RCC 7860 (cell line): ENCODE results near the gene CDV3.

Experiments
- DNase-seq: peaks from one replicate; pipeline ENCODE4 v3.0.0-alpha.2; 2015; ENCODE audit warnings: low spot score
- FAIRE-seq: peaks from 2 replicates; lab custom pipeline; 2012; peaks lifted over from hg19 to GRCh38; lab: Jason Lieb, UNC

Gene CDV3

DNA sequence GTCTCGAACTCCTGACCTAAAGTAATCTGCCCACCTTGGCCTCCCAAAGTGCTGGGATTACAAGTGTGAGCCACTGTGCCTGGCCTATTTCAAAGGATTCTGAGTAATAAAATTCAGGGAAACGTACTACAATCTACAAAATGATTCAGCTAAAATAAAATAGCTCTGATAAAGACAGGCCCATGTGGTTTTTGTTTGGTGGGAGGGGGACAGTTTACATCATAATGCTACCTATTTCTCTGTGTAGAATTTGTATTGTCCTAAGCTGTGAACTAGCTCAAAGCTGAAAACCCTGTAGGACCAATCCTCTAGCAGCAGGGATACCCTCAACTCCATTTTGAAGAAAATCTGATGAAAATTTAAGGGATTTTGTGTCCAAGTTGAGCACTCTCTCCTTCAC lies 25.8 kb downstream of the CDV3 start:
- no peak for FAIRE-seq

DNA sequence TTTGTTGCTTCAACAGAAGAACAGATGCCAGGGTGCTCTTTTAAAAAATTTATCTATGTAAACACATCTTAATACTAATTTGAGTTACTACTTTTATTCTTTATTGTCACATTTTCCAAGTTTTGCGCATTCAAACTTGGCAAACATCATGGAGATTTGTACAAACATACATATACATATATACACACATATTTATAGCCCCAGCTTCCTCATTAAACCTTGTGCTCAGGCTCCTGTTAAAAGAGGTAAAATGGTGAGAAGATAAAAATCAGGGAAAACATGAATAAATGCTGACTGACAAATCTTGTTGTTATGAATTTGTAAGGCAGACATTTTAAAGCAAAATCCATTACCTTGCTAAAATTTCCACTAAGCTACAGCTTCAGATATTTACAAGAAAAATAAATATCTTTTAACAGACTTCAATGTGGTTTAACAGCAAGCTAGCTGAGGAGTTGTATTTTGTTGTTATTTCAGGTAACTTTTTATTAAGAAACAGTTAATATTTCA lies 27.1 kb downstream of the CDV3 start:
- FAIRE-seq (no peak), DNase-seq (no peak)

More for the DNA sequence above, 25.8 kb downstream of the CDV3 start:
- DNase-seq: no peak

DNA sequence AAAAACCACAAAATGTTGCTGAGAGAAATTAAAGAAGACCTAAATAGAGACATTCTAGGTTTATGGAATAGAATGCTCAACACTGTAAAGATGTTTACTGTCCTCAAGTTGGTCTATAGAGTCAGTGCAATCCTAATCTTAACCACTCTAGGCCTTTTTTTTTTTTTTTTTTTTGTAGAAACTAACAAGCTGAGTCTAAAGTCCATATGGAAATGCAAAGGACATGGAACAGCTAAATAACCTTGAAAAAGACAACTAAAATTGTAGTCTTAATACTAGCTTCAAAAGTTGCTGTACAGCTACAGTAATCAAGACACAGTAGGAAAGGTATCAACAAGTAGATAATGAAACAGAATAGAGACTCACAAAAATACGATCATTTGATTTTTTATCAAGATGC lies 32.9 kb downstream of the CDV3 start:
- DNase-seq (no peak), FAIRE-seq (no peak)

DNA sequence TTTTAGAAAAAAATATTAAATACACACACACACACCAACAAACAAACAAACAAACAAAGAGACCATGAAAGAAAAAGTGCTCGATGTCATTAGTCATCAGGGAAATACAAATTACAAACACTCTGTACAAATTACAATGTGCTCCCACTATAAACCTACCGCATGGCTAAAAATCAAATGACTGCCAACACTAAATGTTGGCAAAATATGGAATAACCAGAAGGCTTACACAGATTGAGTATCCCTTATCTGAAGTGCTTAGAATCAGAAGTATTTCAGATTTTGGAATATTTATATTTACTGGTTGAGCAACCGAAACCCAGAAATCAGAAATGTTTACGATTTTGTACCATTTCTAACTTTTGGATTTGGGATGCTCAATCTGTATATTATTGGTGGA lies 33.4 kb downstream of the CDV3 start:
- DNase-seq (no peak), FAIRE-seq (no peak)

DNA sequence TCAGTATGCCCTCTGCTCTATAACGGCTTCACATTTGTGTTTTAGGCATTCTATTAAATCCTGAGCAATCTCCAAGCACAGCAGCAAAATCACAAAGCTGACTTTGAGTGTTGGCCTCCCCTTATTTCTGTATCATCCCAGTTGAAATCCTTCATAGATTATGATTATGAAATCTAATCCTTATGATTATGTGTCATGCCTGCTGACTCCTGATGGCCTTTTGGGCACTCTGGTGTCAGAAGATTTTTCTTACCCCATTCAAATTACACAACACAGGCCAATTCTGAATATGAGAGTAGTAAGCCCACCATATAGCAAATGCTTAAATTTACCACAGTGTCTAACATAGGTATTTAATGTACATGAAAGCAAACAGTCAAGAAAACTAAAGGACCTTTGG lies 34.3 kb downstream of the CDV3 start:
- FAIRE-seq (no peak), DNase-seq (no peak)

DNA sequence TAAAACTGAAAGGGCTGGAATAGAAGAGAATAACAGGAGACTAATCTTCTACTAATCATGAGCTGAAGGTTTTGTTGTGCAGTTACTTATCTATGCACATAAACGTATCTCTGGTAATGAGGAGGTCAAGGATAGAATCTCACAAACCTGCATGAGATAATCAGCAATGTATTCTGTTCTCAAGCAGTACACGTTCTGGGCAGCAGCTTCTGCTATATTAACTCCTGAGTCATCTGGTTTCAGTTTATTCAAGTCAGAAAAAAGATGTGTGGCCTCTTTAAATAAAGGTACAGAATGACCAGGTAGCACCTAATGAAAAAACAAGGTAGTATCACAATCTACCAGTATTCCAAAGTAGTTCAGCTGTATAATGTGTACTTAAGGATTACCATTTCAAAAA lies 34.9 kb downstream of the CDV3 start:
- DNase-seq (no peak), FAIRE-seq (no peak)

DNA sequence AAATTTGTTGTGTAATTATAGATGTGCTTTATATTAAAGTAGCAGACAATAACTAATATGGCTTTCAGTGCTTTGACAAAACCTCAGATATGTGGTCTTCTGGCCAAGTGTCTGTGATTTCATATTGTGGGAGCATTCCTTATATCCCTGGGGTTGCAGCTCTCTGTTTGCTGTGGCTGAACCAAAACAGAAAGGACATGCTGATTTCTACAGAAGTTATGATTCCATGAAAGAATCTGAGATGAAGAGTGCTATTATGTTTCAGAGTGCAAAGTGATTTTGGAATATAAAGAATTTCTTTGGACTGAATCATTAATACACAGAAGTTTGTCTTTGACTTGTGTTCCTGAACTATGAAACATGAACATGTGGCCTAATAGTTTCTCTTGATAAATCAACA lies 36.5 kb downstream of the CDV3 start:
- no peak for DNase-seq
- FAIRE-seq: no peak

DNA sequence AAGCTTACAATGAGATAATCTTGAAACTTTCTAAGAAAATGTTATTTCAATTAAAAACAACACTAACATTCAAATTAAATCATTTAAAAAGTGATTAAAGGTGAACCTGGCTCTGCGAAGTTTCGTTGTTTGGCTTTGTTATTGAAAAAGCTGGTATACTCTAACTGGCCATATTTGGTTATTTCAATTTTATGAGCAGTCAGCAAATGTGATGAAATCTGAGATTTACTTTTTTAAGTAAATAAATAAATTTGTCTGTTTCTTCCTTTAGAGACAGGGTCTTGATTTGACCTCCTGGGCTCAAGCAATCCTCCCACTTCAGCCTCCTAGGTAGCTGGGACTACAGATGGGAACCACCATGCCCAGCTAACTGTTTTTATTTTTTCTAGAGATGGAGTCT lies 38.0 kb downstream of the CDV3 start:
- FAIRE-seq (no peak), DNase-seq (no peak)

DNA sequence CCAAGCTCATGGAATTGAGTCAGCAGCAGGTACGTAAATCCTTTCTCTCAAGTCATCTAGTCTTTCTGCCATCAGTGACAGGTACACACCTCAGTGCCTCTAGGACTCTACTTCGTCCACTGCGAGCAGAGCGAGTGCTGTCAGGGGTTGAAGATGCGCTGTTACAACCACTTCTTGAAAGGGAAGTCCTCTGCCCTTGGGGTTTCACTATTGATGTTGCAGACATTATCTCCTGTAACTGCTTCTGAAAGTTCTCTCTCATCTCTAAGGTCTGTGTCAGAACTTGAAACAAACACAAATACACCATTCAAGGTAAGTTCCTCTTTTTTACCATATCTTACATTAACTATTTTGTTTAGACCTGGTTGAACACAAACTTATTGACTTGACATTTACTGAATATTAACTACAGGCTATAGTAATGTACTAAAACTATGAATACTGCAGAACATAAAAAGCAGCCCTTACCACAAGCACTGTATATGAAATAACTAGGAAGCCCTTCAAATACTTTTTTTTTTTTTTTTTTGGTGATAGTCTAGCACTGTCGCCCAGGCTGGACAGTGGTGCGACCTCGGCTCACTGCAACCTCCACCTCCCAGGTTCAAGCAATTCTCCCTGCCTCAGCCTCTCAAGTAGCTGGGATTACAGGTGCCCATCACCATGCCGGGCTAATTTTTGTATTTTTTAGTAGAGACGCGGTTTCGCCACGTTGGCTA lies 46.7 kb downstream of the CDV3 start:
- no peak for DNase-seq
- FAIRE-seq: no peak

DNA sequence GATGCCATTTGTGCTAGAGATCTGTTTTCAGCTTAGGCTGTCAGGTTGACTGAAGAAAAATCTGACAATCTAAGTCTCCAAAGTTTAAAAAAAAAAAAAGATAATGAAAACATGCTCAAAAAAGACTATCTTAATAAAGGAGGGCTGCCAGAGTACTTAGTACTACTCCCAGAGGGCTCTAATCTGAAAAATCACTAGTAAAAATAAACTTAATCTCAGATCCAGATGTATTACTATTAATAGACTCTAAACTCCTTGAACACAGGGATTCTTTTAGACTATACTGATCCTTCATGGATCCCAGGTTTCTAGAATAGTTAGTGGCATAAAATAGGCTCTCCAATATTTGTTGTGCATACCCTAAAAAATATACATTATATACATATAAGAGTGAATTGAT lies 54.3 kb downstream of the CDV3 start:
- no peak for FAIRE-seq
- no peak for DNase-seq

DNA sequence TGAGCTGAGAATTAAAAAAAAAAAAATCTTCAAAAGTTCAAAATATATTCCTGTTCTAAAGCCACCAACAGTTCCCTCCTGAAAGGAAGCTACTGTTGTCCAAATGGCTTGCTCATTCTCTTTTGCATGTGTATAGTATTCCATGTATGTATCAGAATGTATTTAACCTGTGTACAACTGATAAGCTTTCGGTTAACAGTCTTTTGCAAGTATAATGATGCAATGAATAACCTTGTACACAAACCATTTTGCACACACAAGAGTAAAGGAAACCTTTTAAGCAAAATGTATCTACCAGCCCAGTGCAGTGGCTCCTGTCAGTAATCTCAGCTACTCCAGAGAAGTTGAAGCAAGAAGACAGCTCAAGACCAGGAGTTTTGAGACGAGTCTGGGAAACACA lies 55.7 kb downstream of the CDV3 start:
- no peak for DNase-seq
- FAIRE-seq: no peak

DNA sequence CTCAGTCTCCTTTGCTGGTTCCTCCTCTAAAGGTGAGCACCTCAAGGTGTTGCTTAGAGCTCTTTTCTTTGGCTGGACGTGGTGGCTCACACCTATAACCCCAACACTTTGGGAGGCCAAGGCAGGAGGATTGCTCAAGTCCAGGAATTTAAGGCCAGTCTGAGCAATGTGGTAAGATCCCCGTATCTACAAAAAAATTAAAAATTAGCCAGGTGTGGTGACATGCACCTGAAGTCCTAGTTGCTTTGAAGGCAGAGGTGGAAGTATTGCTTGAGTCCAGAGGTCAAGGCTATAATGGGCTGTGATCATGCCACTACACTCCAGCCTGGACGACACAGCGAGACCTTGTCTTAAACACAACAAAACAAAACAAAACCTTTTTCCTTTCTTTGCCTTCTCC lies 60.0 kb downstream of the CDV3 start:
- FAIRE-seq (no peak), DNase-seq (no peak)
